GM19467 (cell line): Measurements from ENCODE around the gene TRIOBP.

Source experiments
- ATAC-seq: cut with Tn5 transposase; IDR thresholded peaks from one replicate; pipeline ENCODE4 v1.9.1; 2021; ENCODE audit warnings: mild to moderate bottlenecking, moderate library complexity; ENCODE audit not compliant: unreplicated experiment

The TRIOBP gene

GRCh38 chr22:37726241-37726887, 29.5 kb downstream of the TRIOBP start:
- ATAC-seq = no peak

- ATAC-seq = no peak
Measured at GRCh38 chr22:37728620-37729019, 31.8 kb downstream of the TRIOBP start.

- ATAC-seq = no peak
Measured at GRCh38 chr22:37731804-37732471, 35.1 kb downstream of the TRIOBP start.

GRCh38 chr22:37732699-37733607, 36.1 kb downstream of the TRIOBP start:
- ATAC-seq = no peak

GRCh38 chr22:37733625-37734401, 37.0 kb downstream of the TRIOBP start:
- ATAC-seq = no peak

GRCh38 chr22:37734402-37734700, 37.5 kb downstream of the TRIOBP start:
- ATAC-seq = no peak

- ATAC-seq = no peak
Measured at GRCh38 chr22:37734964-37735451, 38.2 kb downstream of the TRIOBP start.

- ATAC-seq = no peak
Measured at GRCh38 chr22:37739035-37739434, 42.2 kb downstream of the TRIOBP start.

GRCh38 chr22:37739611-37740049, 42.8 kb downstream of the TRIOBP start:
- no peak for ATAC-seq

GRCh38 chr22:37740455-37741311, 43.8 kb downstream of the TRIOBP start:
- no peak for ATAC-seq

GRCh38 chr22:37741312-37741795, 44.5 kb downstream of the TRIOBP start:
- no peak for ATAC-seq

GRCh38 chr22:37742376-37743171, 45.7 kb downstream of the TRIOBP start:
- ATAC-seq = no peak

GRCh38 chr22:37744589-37744988, 47.7 kb downstream of the TRIOBP start:
- ATAC-seq = no peak

GRCh38 chr22:37745548-37746365, 48.9 kb downstream of the TRIOBP start:
- ATAC-seq = peak; percentile 41

GRCh38 chr22:37746366-37747079, 49.7 kb downstream of the TRIOBP start:
- peak; percentile 10 for ATAC-seq

GRCh38 chr22:37747080-37747714, 50.3 kb downstream of the TRIOBP start:
- ATAC-seq = no peak

- ATAC-seq = no peak
Measured at GRCh38 chr22:37747715-37748100, 50.9 kb downstream of the TRIOBP start.
